Gastrocnemius medialis (tissue), 4 donors: ENCODE results near the gene TPX2. TPM values are rescaled to one million over a fixed set of nuclear protein-coding genes. Genes with fewer than 3 reads are reported as not detected.
A peak's percentile ranks its signal among the peaks of the same experiment; 100 is the strongest.

ENCODE experiments used
- ATAC-seq, 2 donors: fragments of 150-250 bp; one replicate each; pipeline ENCODE4 v1.9.1; 2016
- DNase-seq, 2 donors: peaks; one replicate each; pipeline ENCODE4 v3.0.0-alpha.2; 2019
- H3K27ac ChIP-seq, 4 donors: fragments of 200-600 bp; sonication (generic); 1 replicate in 1 of 4; 2 replicates in 3 of 4; pipeline ENCODE4 v1.5.1; 2016 to 2018; ENCODE audit warnings: mild to moderate bottlenecking in 2 of 4, moderate library complexity in 1 of 4
- H3K27me3 ChIP-seq, 3 donors: fragments of 200-600 bp; sonication (generic) in 2 of 3; 1 replicate in 1 of 3; 2 replicates in 2 of 3; pipeline versions ENCODE4 v1.5.1 to v1.6.0; 2016 to 2019; ENCODE audit warnings: mild to moderate bottlenecking in 1 of 3, moderate library complexity in 1 of 3
- H3K36me3 ChIP-seq, 2 donors: fragments of 200-600 bp; sonication (generic) in 1 of 2; one replicate each; pipeline ENCODE4 v1.5.1; 2017 to 2018
- H3K4me1 ChIP-seq, 2 donors: fragments of 200-600 bp; sonication (generic) in 1 of 2; one replicate each; pipeline ENCODE4 v1.5.1; 2016 to 2017; ENCODE audit warnings: mild to moderate bottlenecking in 2 of 2
- H3K4me3 ChIP-seq, 4 donors: fragments of 200-600 bp; sonication (generic) in 3 of 4; 1 replicate in 1 of 4; 2 replicates in 3 of 4; pipeline ENCODE4 v1.5.1; 2016 to 2019; ENCODE audit warnings: mild to moderate bottlenecking in 2 of 4
- H3K9me3 ChIP-seq, 3 donors: fragments of 200-600 bp; sonication (generic) in 2 of 3; 1 replicate in 1 of 3; 2 replicates in 2 of 3; pipeline ENCODE4 v1.5.1; 2016 to 2019
- POLR2A ChIP-seq, 2 donors: fragments of 450-650 bp; IDR thresholded peaks; one replicate each; pipeline ENCODE4 v1.6.1; 2017; ENCODE audit warnings: antibody characterized with exemption in 2 of 2, mild to moderate bottlenecking in 2 of 2, moderate library complexity in 2 of 2
- in situ Hi-C, 4 donors: fragments of 200-750 bp; cut with MboI; loops; one replicate each; pipeline versions ENCODE4 v1.15.0 to v1.8.0; 2017; ENCODE audit warnings: low sequenced_read_pairs in 4 of 4
- intact Hi-C: fragments of 100-400 bp; cut with DNase I; formaldehyde crosslinking; loops from one replicate; pipeline ENCODE4 v1.15.1; 2023; ENCODE audit warnings: low total_unique reads
- total RNA-seq, 4 donors: library from RNA; depleted of rRNA; stranded (reverse); fragments of >200 nt; gene quantifications; one replicate each; pipeline versions ENCODE4 v1.1.0 to v1.2.3, GENCODE V29; 2016
- TF ChIP-seq, protein P1 (sequence below), 5 experiments: fragments of 450-650 bp in 3 of 5; fragments of 200-600 bp in 2 of 5; sonication (generic) in 2 of 5; IDR thresholded peaks in 4 of 5; conservative IDR thresholded peaks in 1 of 5; 1 replicate in 4 of 5; 2 replicates in 1 of 5; pipeline ENCODE4 v1.5.1; 2016 to 2019; ENCODE audit warnings: antibody characterized with exemption in 5 of 5, mild to moderate bottlenecking in 3 of 5, moderate library complexity in 3 of 5

The TPX2 gene
- total RNA-seq, 4 donors from 2014 or later, result 0.46 to 1.9 (median 1.0) TPM

- ATAC-seq (no peak), DNase-seq (no peak)
- no peaks in the 10 kb centered on the region for H3K27me3 ChIP-seq
- TF ChIP-seq POLR2A (IDR thresholded peaks at IDR 0.05), result no peak
- TF ChIP-seq, protein P1, sequence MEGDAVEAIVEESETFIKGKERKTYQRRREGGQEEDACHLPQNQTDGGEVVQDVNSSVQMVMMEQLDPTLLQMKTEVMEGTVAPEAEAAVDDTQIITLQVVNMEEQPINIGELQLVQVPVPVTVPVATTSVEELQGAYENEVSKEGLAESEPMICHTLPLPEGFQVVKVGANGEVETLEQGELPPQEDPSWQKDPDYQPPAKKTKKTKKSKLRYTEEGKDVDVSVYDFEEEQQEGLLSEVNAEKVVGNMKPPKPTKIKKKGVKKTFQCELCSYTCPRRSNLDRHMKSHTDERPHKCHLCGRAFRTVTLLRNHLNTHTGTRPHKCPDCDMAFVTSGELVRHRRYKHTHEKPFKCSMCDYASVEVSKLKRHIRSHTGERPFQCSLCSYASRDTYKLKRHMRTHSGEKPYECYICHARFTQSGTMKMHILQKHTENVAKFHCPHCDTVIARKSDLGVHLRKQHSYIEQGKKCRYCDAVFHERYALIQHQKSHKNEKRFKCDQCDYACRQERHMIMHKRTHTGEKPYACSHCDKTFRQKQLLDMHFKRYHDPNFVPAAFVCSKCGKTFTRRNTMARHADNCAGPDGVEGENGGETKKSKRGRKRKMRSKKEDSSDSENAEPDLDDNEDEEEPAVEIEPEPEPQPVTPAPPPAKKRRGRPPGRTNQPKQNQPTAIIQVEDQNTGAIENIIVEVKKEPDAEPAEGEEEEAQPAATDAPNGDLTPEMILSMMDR (IDR thresholded peaks at IDR 0.05 in 4 of 5, conservative IDR thresholded peaks at IDR 0.05 in 1 of 5), result no peak
- in situ Hi-C loops (loop anchor here in 1 of 4 donors (5.0 kb wide), 1 partner anchor 55 kb away; no protein-coding TSS in a partner anchor), intact Hi-C loops (no loop called here)
- H3K27ac ChIP-seq, result peak overlapping the region; percentile 97 to 98 (median 97)
- no peaks in the 10 kb centered on the region for H3K9me3 ChIP-seq
- H3K4me3 ChIP-seq, result peak overlapping the region; percentile 41 to 80 (median 60)
- H3K4me1 ChIP-seq, result peaks cover 67 to 78% of the 10 kb centered on the region in 2 donors
- H3K36me3 ChIP-seq, result peaks cover 0 to 17% of the 10 kb centered on the region in 2 donors
These were observed 21.4 kb upstream of the TPX2 start for GRCh38 chr20:31717478-31718201.

DNA sequence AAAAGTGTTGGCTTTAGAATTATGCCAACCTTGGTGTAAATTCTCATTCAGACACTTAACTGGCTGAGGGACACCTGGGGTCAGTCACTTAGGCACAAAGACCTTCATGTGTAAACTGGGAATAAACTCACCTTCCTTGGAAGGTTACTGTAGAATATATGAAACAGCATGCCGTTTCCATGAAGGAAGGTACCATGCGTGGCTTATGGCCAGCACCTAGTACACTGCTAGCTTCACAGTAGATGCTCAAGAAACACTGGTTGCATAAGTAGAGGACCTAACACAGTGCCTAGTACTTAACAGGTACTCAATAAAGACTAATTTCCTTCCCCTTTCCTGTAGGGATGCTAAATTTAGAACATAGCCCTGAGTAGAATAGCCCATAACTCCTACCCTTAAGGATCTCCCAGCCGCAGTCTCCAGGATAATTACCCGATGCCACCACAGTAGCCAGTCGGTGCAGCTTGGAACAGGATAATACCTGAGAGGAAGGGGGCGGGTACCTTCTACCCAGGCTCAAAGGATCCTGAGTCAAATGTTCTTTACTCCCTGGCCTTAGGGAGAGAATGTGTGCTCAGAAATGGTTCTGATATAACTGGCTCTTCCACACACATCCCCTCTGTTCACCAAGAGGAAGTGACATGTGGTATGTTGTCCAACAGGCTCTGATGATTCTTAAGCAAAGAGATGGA, 20.0 kb upstream of the TPX2 start:
- H3K9me3 ChIP-seq, result no peaks in the 10 kb centered on the region
- peak in 1 of 2 donors; percentile 12 for TF ChIP-seq POLR2A (IDR thresholded peaks at IDR 0.05)
- TF ChIP-seq, protein P1 (IDR thresholded peaks at IDR 0.05 in 4 of 5, conservative IDR thresholded peaks at IDR 0.05 in 1 of 5), result no peak
- no peak for ATAC-seq
- peaks cover 52 to 64% of the 10 kb centered on the region in 2 donors for H3K4me1 ChIP-seq
- no peak for DNase-seq
- H3K27me3 ChIP-seq, result no peaks in the 10 kb centered on the region
- H3K4me3 ChIP-seq, result peak overlapping the region; percentile 76 to 87 (median 82)
- in situ Hi-C loops, result loop anchor here in 1 of 4 donors (5.0 kb wide), 1 partner anchor 57 kb away; no protein-coding TSS in a partner anchor
- intact Hi-C loops, result no loop called here
- peak overlapping the region; percentile 97 to 98 (median 97) for H3K27ac ChIP-seq
- H3K36me3 ChIP-seq, result peaks cover 0 to 17% of the 10 kb centered on the region in 2 donors

DNA sequence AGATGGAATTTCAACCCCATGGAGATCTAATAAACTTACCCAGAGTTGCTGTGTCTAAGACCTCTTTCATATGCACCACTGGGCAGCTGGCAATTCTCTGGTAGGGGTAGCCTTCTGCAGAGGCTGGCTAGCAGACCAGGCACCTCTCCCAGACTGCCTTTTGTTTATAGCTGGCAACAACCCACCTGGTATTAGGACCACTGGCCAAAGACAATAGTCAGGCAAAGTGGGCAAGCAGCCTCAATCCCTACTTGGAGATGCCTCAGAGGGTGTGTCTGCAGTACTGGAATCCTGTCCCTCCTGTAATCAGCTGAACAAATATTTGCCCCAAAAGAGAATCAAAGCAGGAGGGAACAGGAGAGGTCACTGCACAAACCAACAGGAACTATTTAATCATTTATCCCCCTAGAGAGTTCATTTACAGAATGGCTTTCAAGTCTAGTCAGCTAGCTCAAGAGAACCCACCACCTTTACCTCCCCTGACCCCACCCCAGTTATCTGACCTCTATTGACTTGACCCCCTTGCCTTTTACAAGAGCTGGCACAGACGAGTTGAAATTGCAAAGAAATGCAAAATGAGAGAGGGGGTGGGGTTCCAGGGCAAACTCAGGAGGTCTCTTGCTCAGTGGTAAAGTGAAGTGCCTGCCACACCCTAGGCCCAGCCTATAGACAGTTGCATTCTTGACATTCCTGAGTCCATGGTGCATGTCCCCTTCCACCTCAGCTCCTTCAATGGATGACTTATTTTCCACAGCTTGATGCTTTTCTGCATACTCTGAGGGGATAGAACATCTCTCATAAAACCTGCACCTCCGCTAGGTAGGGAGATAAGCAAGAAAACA, 19.2 kb upstream of the TPX2 start:
- Histone ChIP-seq H3K27ac (peak overlapping the region; percentile 97 to 98 (median 97)), H3K9me3 (no peaks in the 10 kb centered on the region), H3K4me3 (peak overlapping the region; percentile 76 to 87 (median 82)), H3K27me3 (no peaks in the 10 kb centered on the region), H3K36me3 (peaks cover 0 to 17% of the 10 kb centered on the region in 2 donors), H3K4me1 (peaks cover 52 to 57% of the 10 kb centered on the region in 2 donors)
- in situ Hi-C loops (loop anchor here in 3 of 4 donors (5.0 kb wide), 1 partner anchor 58 kb away; no protein-coding TSS in a partner anchor), intact Hi-C loops (loop anchor here (5.0 to 10.0 kb wide), 2 partner anchors 148 to 235 kb away; partner anchors contain the start of gene PDRG1)
- DNase-seq, result no peak
- ATAC-seq, result no peak
- TF ChIP-seq POLR2A (IDR thresholded peaks at IDR 0.05), result no peak
- TF ChIP-seq, protein P1 (IDR thresholded peaks at IDR 0.05 in 4 of 5, conservative IDR thresholded peaks at IDR 0.05 in 1 of 5), result no peak
